Inferior parietal cortex (tissue), 1 donor: ENCODE data around the gene DNAH17.

Source experiments
- DNase-seq: peaks from one replicate; pipeline ENCODE4 v3.0.0-alpha.2; 2016; ENCODE audit errors: extremely low spot score

DNAH17 gene, protein sequence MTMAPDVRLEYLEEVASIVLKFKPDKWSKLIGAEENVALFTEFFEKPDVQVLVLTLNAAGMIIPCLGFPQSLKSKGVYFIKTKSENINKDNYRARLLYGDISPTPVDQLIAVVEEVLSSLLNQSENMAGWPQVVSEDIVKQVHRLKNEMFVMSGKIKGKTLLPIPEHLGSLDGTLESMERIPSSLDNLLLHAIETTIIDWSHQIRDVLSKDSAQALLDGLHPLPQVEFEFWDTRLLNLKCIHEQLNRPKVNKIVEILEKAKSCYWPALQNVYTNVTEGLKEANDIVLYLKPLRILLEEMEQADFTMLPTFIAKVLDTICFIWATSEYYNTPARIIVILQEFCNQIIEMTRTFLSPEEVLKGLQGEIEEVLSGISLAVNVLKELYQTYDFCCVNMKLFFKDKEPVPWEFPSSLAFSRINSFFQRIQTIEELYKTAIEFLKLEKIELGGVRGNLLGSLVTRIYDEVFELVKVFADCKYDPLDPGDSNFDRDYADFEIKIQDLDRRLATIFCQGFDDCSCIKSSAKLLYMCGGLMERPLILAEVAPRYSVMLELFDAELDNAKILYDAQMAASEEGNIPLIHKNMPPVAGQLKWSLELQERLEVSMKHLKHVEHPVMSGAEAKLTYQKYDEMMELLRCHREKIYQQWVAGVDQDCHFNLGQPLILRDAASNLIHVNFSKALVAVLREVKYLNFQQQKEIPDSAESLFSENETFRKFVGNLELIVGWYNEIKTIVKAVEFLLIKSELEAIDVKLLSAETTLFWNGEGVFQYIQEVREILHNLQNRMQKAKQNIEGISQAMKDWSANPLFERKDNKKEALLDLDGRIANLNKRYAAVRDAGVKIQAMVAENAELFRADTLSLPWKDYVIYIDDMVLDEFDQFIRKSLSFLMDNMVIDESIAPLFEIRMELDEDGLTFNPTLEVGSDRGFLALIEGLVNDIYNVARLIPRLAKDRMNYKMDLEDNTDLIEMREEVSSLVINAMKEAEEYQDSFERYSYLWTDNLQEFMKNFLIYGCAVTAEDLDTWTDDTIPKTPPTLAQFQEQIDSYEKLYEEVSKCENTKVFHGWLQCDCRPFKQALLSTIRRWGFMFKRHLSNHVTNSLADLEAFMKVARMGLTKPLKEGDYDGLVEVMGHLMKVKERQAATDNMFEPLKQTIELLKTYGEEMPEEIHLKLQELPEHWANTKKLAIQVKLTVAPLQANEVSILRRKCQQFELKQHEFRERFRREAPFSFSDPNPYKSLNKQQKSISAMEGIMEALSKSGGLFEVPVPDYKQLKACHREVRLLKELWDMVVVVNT (N-terminal part only)

DNA sequence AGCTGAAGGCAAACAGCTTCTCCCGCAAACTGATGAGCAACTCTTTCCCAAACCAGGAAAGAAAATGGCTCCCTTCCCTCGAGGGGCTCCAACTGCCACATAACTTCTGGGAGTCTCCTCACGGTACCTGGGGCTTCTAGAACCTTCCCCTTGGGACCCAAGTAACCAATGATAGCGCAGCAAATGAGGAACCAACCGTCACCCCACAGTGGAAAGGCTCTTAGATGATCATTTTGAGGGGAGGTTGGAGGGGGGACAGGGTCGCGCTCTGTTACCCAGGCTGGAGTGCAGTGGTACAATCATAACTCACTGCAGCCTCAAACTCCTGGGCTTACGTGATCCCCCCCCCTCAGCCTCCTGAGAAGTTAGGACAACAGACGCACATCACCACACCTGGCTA, at the start of gene DNAH17:
Gene DNAH17, minus strand, starts transcription at position 101 of the 400 bp plus-strand sequence. CDS start 2,339 bp downstream, outside the sequence.
- DNase-seq: no peak

DNA sequence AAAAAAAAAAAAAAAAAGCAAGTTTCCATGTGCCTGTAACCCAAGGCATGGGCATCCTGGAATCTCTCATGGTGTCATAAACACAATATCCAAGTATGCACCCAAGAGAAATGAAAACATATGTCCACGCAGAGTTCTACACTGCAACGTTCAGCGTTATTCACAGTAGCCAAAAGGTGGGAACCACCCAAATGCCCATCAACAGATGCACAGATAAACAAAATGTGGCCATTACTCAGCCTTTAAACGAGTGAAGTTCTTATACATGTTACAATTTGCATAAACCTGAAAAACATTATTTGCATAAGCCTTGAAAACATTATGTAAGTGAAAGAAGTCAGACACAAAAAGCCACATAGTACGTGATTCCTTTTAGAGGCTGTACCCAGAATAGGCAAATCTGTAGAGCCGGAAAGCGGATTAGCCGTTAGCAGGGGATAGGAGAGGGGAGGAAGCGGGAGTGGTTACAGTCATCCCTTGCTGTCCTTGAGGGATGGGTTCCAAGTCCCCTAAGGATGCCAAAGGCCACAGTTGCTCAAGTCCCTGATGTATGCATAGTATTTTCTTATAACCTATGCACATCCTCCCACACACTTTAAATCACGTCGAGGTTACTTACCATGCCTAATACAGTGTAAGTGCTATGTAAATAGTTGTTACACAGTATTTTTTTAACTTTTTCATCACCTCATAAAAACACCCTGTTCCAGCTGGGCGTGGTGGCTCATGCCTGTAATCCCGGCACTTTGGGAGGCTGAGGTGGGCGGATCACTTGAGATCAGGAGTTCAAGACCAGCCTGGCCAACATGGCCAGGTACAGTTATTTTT, 47.3 kb upstream of the DNAH17 start:
- no peak for DNase-seq

DNA sequence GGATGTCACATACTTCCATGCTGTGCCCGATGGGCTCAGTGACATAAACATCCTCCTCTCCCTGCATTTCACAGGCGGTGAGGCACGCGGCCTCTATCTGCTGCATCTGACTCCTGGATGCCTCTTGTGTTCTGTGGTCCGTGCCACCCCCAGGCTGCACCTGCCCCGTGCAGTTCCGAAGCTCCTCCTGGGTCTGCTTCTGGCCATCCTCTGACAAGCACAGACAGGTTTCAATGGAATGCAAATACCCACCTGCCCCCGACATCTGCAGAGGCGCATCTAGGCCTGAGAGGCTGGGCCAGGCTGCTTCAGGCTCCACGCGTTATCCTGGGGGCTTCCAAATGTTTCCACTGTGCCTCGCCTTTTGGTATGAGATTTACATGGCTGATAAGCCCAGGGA, 46.3 kb upstream of the DNAH17 start:
- DNase-seq: no peak

GRCh38 chr17:78622491-78623265, 45.5 kb upstream of the DNAH17 start:
- no peak for DNase-seq

DNA sequence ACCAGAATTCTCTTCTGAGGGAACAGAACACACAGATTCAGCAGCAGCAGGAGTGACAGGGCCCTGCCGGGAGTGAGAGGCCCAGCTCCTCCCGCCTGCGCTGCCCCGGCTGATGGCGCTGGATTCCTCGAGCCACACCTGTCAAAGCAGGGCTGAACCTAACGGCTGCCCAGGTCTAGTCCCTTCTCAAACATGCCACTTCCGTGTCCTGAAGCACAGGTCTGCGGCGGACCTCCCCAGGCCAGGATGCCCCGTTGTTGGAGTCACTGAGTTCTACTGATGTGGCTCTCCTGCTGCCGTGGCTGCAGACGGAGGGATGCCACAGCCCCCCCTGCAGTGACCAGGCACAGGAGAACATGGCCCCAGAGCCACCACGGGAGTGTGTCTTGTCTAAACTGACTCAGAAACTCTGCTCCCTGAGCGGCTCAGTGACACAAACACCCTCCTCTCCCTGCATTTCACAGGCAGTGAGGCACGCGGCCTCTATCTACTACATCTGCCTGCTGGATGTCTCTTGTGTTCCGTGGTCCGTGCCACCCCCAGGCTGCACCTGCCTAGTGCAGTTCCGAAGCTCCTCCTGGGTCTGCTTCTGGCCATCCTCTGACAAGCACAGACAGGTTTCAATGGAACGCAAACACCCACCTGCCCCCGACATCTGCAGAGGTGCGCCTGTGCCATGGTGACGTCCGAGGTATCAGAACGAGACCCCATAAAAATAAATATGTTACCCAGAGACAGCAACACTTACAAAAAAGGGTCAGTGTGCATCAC, 44.7 kb upstream of the DNAH17 start:
- no peak for DNase-seq

- DNase-seq: no peak
Observed at GRCh38 chr17:78620099-78620498, 42.9 kb upstream of the DNAH17 start.

DNA sequence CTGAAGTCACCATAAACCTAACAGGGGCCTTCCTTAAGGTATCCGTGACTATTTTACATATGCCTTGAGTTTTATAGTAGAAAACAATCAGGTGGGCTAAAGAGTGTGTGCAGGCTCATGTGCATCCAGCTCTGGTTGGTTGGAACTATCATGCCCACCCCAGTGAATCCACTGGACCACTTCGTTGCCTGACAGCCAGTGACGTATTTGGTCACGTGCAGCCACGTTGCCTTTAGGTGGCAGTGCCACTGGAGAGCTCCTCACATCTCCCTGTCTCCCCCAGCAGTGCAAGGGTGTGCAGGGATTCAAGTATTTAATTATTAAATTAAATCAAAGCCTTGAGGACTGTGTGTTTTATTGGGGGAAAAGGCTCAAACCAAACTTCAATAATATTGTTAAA, 42.1 kb upstream of the DNAH17 start:
- DNase-seq: no peak

- DNase-seq: no peak
Observed at GRCh38 chr17:78618264-78619066, 41.3 kb upstream of the DNAH17 start.

DNA sequence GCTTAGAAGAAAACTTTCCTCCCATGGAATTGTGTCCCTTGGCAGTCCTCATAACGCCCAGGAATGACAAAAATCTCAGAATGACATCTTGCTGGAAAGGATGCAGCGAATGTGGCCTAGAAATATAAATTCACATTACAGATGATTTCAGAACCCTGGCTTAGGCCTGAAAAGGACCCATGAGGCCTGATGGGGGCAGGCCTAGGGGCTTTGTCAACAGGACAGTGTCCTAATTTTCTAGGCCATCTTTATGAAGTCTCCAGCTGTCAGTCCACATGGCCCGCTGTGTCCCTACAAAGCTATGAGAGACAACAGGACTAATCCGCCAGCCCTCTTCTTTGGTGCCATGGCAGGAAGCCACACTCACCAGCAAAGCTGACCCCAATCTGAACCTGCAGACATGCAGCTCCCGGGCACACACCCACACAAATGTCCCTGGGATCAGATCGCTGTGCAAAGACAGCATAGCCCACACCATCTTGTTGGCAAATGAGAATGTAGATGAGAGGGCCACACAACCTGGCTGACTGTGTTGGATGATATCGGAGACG, 40.4 kb upstream of the DNAH17 start:
- DNase-seq: no peak

DNA sequence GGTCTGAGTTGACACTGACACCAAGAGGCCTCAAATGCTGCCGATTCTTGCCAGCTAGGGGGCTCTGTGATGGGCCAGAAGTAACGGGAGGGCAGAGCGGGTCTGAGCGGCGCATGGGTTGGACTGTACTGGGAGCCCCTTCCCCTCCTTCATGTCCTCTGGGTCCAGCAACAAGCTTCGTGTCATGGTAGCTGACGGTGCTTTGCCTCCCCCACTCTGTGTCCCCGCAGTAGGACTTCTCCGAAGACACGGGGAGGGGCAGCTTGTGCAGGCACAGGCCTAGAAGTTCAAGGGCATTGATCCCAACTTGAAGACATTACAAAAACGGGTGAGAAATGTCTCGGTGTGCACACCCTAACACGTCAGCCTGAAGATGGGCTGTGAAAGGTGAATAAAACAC, 39.8 kb upstream of the DNAH17 start:
- no peak for DNase-seq

GRCh38 chr17:78615631-78616030, 38.4 kb upstream of the DNAH17 start:
- DNase-seq: no peak

DNA sequence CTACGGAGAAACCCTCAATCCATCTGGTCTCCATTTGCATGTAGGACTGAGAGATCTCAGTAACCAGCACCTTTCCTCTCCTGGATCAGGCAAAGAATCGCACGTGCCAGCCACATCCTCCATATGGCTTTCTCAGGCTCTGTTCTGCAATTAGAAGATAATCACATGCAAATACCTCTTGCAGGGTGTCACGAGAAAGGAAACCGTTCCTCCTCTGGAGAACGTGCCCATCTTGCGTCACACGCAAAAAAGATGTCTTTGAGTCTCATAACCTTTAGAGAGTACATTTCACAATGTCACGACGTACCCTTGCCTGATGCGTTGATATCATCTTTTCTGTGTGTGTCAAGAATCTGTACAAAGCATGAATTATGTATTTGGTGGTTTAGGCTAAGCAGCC, 36.2 kb upstream of the DNAH17 start:
- DNase-seq: no peak

GRCh38 chr17:78611607-78612006, 34.4 kb upstream of the DNAH17 start:
- no peak for DNase-seq

- no peak for DNase-seq
Observed at GRCh38 chr17:78610951-78611511, 33.8 kb upstream of the DNAH17 start.

DNA sequence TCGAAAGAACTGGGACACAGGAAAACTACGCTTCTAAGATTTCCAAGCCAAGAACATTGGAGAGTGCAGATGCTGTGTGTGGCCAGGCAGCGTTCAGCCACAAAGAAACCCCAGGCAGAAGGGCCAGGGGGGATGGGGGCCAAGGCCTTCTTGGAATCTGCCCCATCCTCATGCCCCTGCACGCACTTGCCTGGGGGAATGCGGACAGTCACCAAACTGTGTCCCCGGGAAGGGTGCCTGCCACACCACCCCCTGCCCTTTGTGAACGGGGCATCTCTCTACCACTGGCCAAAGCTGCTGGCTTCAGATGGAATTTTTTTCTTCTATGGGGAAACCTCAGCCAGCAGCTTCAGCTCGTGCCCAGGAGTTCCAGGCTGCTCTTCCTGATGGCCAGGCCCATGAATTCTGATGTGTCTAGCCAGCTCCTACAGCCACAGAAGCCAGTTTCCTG, 32.0 kb upstream of the DNAH17 start:
- DNase-seq: no peak

- DNase-seq: no peak
Observed at GRCh38 chr17:78608804-78609186, 31.6 kb upstream of the DNAH17 start.

DNA sequence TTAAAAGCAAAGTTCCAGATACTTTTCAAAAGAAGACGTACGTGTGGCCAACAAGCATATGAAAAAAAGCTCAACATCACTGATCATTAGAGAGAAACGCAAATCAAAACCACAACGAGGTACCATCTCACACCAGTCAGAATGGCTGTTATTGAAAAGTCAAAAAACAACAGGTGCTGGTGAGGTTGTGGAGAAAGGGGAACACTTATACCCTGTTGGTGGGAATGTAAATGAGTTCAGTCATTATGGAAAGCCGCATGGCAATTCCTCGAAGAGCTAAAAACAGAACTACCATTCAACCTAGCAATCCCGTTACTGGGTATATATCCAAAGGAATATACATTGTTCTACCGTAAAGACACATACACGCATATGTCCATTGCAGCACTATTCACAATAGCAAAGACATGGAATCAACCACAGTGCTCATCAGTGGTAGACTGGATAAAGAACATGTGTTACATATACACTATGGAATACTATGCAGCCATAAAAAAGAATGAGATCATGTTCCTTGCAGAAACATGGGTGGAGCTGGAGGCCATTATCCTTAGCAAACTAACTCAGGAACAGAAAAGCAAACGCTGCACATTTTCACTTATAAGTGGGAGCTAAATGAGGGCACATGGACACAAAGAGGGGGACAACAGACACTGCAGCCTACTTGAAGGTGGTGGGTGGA, 31.1 kb upstream of the DNAH17 start:
- no peak for DNase-seq
